K562 (cell line): ENCODE results near the gene STPG4. TPM values are rescaled to one million over a fixed set of nuclear protein-coding genes. Genes with fewer than 3 reads are reported as not detected.

Source experiments
- ATAC-seq: fragments of 200-7000 bp; cut with Tn5 transposase; 3 replicates; pipeline ENCODE4 v1.9.1; 2020; ENCODE audit warnings: moderate library complexity
- BruUV-seq: library from RNA; stranded (reverse); fragments of 400-500 nt; replicated peaks from 2 replicates; lab custom pipeline; 2021; lab: Mats Ljungman, UMichigan
- CTCF ChIA-PET: fragments of 300-600 bp; formaldehyde crosslinking; extraction: SDS; loops from one replicate; lab custom pipeline; 2021; ENCODE audit warnings: low intra/inter-chr PET ratio; lab: Yijun Ruan, JAX
- POLR2A ChIA-PET: fragments of 300-600, 350-650 bp; sonication (Branson Sonifier 250); formaldehyde crosslinking; extraction: SDS; loops from one replicate; lab custom pipeline; 2021; ENCODE audit warnings: antibody characterized with exemption, inconsistent platforms; lab: Yijun Ruan, JAX
- DNase-seq, 4 experiments: peaks; one replicate each; pipeline versions ENCODE4 v3.0.0 to v3.0.0-alpha.2; 2011 to 2018; ENCODE audit warnings: low spot score in 3 of 4, mixed read lengths in 3 of 4; ENCODE audit errors: extremely low read depth in 1 of 4
- FAIRE-seq: peaks from 2 replicates; lab custom pipeline; 2011; peaks lifted over from hg19 to GRCh38; lab: Jason Lieb, UNC
- H2AFZ ChIP-seq: 2 replicates; pipeline ENCODE4 v1.6.0; 2011; ENCODE audit warnings: low read depth, low read length, control low read depth, inconsistent platforms
- H3K27ac ChIP-seq: fragments of 200-600 bp; 3 replicates; pipeline ENCODE4 v1.8.0; 2011; ENCODE audit warnings: low read depth, mild to moderate bottlenecking, control low read depth, inconsistent platforms, low read length, moderate library complexity, mixed read lengths; ENCODE audit errors: extremely low read depth
- H3K27me3 ChIP-seq, 2 experiments: fragments of 300-600 bp in 1 of 2; 2 replicates in 1 of 2; 3 replicates in 1 of 2; pipeline versions ENCODE4 v1.6.0 to v1.8.0; 2011; ENCODE audit warnings: inconsistent platforms in 2 of 2, low read length in 2 of 2, mild to moderate bottlenecking in 1 of 2, mixed read lengths in 1 of 2, moderate library complexity in 1 of 2; ENCODE audit not compliant: control insufficient read depth in 2 of 2, insufficient read depth in 2 of 2
- H3K36me3 ChIP-seq: fragments of 300-600 bp; 3 replicates; pipeline ENCODE4 v1.8.0; 2011; ENCODE audit warnings: mild to moderate bottlenecking, low read length, inconsistent platforms; ENCODE audit not compliant: control insufficient read depth, insufficient read depth
- H3K4me1 ChIP-seq, 2 experiments: fragments of 200-600 bp in 1 of 2; replicated peaks in 1 of 2; 2 replicates in 1 of 2; 3 replicates in 1 of 2; pipeline versions ENCODE4 v1.5.1 to v1.8.0; 2011; ENCODE audit warnings: inconsistent platforms in 2 of 2, low read length in 2 of 2, mild to moderate bottlenecking in 1 of 2, mixed read lengths in 1 of 2, moderate library complexity in 1 of 2; ENCODE audit not compliant: control insufficient read depth in 2 of 2, insufficient read depth in 2 of 2
- H3K4me2 ChIP-seq: 2 replicates; pipeline ENCODE4 v1.6.1; 2011; ENCODE audit warnings: low read length, control low read depth, inconsistent platforms, mixed read lengths; ENCODE audit not compliant: insufficient read depth
- H3K4me3 ChIP-seq: fragments of 200-600 bp; sonication (generic), shearing (Covaris generic); 2 replicates; pipeline ENCODE4 v1.5.1; 2016; ENCODE audit warnings: control low read depth, inconsistent platforms
- H3K79me2 ChIP-seq: fragments of 200-600 bp; 3 replicates; pipeline ENCODE4 v1.8.0; 2011; ENCODE audit warnings: low read length, inconsistent platforms; ENCODE audit not compliant: control insufficient read depth, insufficient read depth
- H3K9ac ChIP-seq, 2 experiments: 2 replicates each; pipeline versions ENCODE4 v1.6.0 to v1.6.1; 2011; ENCODE audit warnings: low read depth in 2 of 2, low read length in 2 of 2, control low read depth in 1 of 2, inconsistent platforms in 1 of 2, mild to moderate bottlenecking in 1 of 2, mixed read lengths in 1 of 2; ENCODE audit not compliant: insufficient read depth in 1 of 2
- H3K9me1 ChIP-seq: one replicate; pipeline ENCODE4 v1.6.0; 2011; ENCODE audit warnings: inconsistent platforms, mild to moderate bottlenecking, low read length, moderate library complexity; ENCODE audit not compliant: control insufficient read depth, insufficient read depth
- H3K9me3 ChIP-seq: replicated peaks from 2 replicates; pipeline ENCODE4 v1.5.1; 2011; ENCODE audit warnings: low read depth, low read length, inconsistent platforms; ENCODE audit not compliant: control insufficient read depth, insufficient read depth
- H4K20me1 ChIP-seq: replicated peaks from 2 replicates; pipeline ENCODE4 v1.6.1; 2011; ENCODE audit warnings: low read length, inconsistent platforms, mixed read lengths; ENCODE audit not compliant: control insufficient read depth, insufficient read depth
- CREBBP ChIP-seq: IDR thresholded peaks from one replicate; pipeline ENCODE4 v1.6.1; 2012; ENCODE audit warnings: low read depth, mild to moderate bottlenecking, control low read depth, inconsistent platforms, low read length
- PML ChIP-seq: IDR thresholded peaks from 2 replicates; pipeline ENCODE4 v1.6.1; 2012; ENCODE audit warnings: low read length, inconsistent platforms
- PRMT5 ChIP-seq: sonication (generic); formaldehyde crosslinking; IDR thresholded peaks from 2 replicates; pipeline ENCODE4 v1.5.0; 2020; ENCODE audit warnings: missing genetic modification reagents
- ZFP36 ChIP-seq: fragments of 150-350 bp; IDR thresholded peaks from 2 replicates; pipeline ENCODE4 v1.6.1; 2018; ENCODE audit warnings: low read length, low read depth; ENCODE audit not compliant: partially characterized antibody
- ZNF311 ChIP-seq: fragments of 250-450 bp; sonication (Bioruptor Pico); IDR thresholded peaks from 2 replicates; pipeline ENCODE4 v1.4.0; 2020; ENCODE audit warnings: mild to moderate bottlenecking, moderate library complexity
- ZNF639 ChIP-seq, 2 experiments: fragments of 200-800 bp in 1 of 2; sonication (Bioruptor generic) in 1 of 2; sonication (generic) in 1 of 2; formaldehyde crosslinking in 1 of 2; IDR thresholded peaks in 1 of 2; conservative IDR thresholded peaks in 1 of 2; 2 replicates each; pipeline versions ENCODE4 v1.5.0 to v1.6.1; 2016 to 2020; ENCODE audit warnings: missing compliant biosample characterization in 1 of 2, missing genetic modification characterization in 1 of 2, missing genetic modification reagents in 1 of 2
- WGBS: fragments of 100-300 bp; shearing (Covaris generic); methylation state at CpG from one replicate; pipeline ENCODE4 v1.1.6; 2016; ENCODE audit warnings: low coverage, mixed read lengths; ENCODE audit not compliant: insufficient coverage; ENCODE audit errors: missing lambda C conversion rate; 5-methylcytosine and 5-hydroxymethylcytosine counted together
- in situ Hi-C: fragments of 300-500 bp; cut with MboI; formaldehyde crosslinking; loops from 4 replicates; pipeline ENCODE4 v1.15.0; 2018; ENCODE audit warnings: inconsistent platforms, mixed read lengths
- intact Hi-C: fragments of 100-400 bp; cut with micrococcal nuclease; formaldehyde crosslinking; loops from 2 replicates; pipeline ENCODE4 v1.14.2; 2022
- polyA plus RNA-seq, 8 experiments: library from polyadenylated mRNA; depleted of rRNA in 4 of 8; stranded (reverse) in 5 of 8; unstranded in 3 of 8; fragments of >200 nt; fragmentation: Nextera tagmentation in 2 of 8; fragmentation: Illumina TruSeq in 1 of 8; extraction: Ambion mirVana in 2 of 8; extraction: Trizol in 1 of 8; gene quantifications; 2 replicates each; pipeline versions ENCODE4 v1.2.1 to v1.2.3, GENCODE V29; 2011 to 2014; ENCODE audit warnings: inconsistent platforms in 1 of 8, missing spikeins in 1 of 8
- total RNA-seq, 7 experiments: library from RNA; depleted of rRNA in 6 of 7; stranded (reverse); fragments of >200 nt in 6 of 7; fragmentation: Illumina TruSeq in 2 of 7; extraction: Trizol in 2 of 7; gene quantifications; 2 replicates each; pipeline versions ENCODE4 v1.2.1 to v1.2.3, GENCODE V29; 2011 to 2021; ENCODE audit warnings: low replicate concordance in 1 of 7

STPG4 gene
- total and polyA plus RNA-seq, 9 of the 15 experiments (the other 6 are each of a cell fraction or from before 2014, with no cell fraction given), result 0.10 to 0.68 (median 0.22) TPM; not detected in 6

GRCh38 chr2:47147021-47147420 lies 8.1 kb downstream of the STPG4 start:
- no TSS peak for BruUV-seq
- H3K9ac ChIP-seq, result no peak overlapping the region
- no peaks in the 10 kb centered on the region for H3K36me3 ChIP-seq
- DNase-seq (no peak), FAIRE-seq (no peak), ATAC-seq (no peak)
- CTCF ChIA-PET, result no interaction called here
- H3K4me1 ChIP-seq, result peaks cover 0 to 4% of the 10 kb centered on the region in 2 experiments; a peak in 1 of 5 replicates
- 0 out of 5 replicates have a peak, but pooled peaks cover 0 to 4% of the 10 kb centered on the region in 2 experiments for H3K27me3 ChIP-seq
- WGBS, result 14% methylated on average over 3 of the region's 3 CpGs
- no peaks in the 10 kb centered on the region for H3K9me3 ChIP-seq
- H2AFZ ChIP-seq, result no peak overlapping the region
- intact Hi-C loops (no loop called here), in situ Hi-C loops (no loop called here)
- POLR2A ChIA-PET, result interaction anchor here (1.0 to 1.3 kb wide), 2 partner anchors 9 to 26 kb away, joined by 3 read pairs; partner anchors contain the start of gene STPG4
- no peak for TF ChIP-seq ZNF639 (CRISPR knock-in tag; conservative IDR thresholded peaks at IDR 0.05 in 1 of 2, IDR thresholded peaks at IDR 0.05 in 1 of 2)
- no peak for TF ChIP-seq PML
- TF ChIP-seq CREBBP, result no peak
- no peak for TF ChIP-seq ZFP36
- no peak for TF ChIP-seq ZNF311 (CRISPR knock-in tag)
- TF ChIP-seq PRMT5 (CRISPR knock-in tag), result no peak
- H3K79me2 ChIP-seq, result no peaks in the 10 kb centered on the region
- H4K20me1 ChIP-seq, result no peaks in the 10 kb centered on the region
- no peaks in the 10 kb centered on the region for H3K9me1 ChIP-seq
- H3K4me3 ChIP-seq, result no peak overlapping the region
- no peak overlapping the region for H3K4me2 ChIP-seq
- no peak overlapping the region for H3K27ac ChIP-seq
